Pancreas (tissue), 10 donors: ENCODE data around the gene SPINK9. TPM values are rescaled to one million over a fixed set of nuclear protein-coding genes. Genes with fewer than 3 reads are reported as not detected.

Experiments used
- ATAC-seq, 4 donors: fragments of 200-7000 bp; cut with Tn5 transposase; one replicate each; pipeline versions ENCODE4 v1.8.0 to v1.9.1; 2020; ENCODE audit warnings: mild to moderate bottlenecking in 4 of 4, moderate library complexity in 4 of 4
- DNase-seq, 6 donors: peaks; one replicate each; pipeline ENCODE4 v3.0.0-alpha.2; 2020
- FAIRE-seq: peaks from 2 replicates; lab custom pipeline; 2012; peaks lifted over from hg19 to GRCh38; lab: Jason Lieb, UNC
- H3K27ac ChIP-seq, 4 donors: fragments of 200-600 bp; sonication (generic); 1 replicate in 3 of 4; 2 replicates in 1 of 4; pipeline versions ENCODE4 v1.5.0 to v1.8.0; 2020
- H3K27me3 ChIP-seq, 4 donors: fragments of 200-600 bp; one replicate each; pipeline ENCODE4 v1.8.0; 2021
- H3K36me3 ChIP-seq, 3 donors: fragments of 200-600 bp; sonication (generic) in 1 of 3; one replicate each; pipeline versions ENCODE4 v1.5.0 to v1.8.0; 2020 to 2021
- H3K4me1 ChIP-seq, 3 donors: fragments of 200-600 bp; one replicate each; pipeline ENCODE4 v1.8.0; 2021
- H3K4me3 ChIP-seq, 4 donors: fragments of 200-600 bp; sonication (generic) in 2 of 4; one replicate each; pipeline versions ENCODE4 v1.5.0 to v1.8.0; 2020 to 2021
- H3K9me3 ChIP-seq, 4 donors: fragments of 200-600 bp; one replicate each; pipeline ENCODE4 v1.8.0; 2021
- WGBS, 2 donors: extraction: QIAGEN DNeasy Blood & Tissue Kit; methylation state at CpG; one replicate each; pipeline ENCODE4 v1.1.7; 2013; 5-methylcytosine and 5-hydroxymethylcytosine counted together
- intact Hi-C, 3 donors: fragments of 100-400 bp; cut with DNase I; formaldehyde crosslinking; loops; one replicate each; pipeline versions ENCODE4 v1.11.1 to v1.14.2; 2022
- polyA plus RNA-seq, 2 donors: library from polyadenylated mRNA; stranded (reverse); fragments of 200-250 nt; gene quantifications; one replicate each; pipeline ENCODE4 v1.2.3, GENCODE V29; 2013
- total RNA-seq, 6 donors: library from RNA; stranded (reverse); fragmentation: NEBNext Ultra II Directional in 4 of 6; extraction: Animal tissue kit (Norgen Biotek cat#: 25700) in 4 of 6; gene quantifications; one replicate each; pipeline versions ENCODE4 v1.2.1 to v1.2.4, GENCODE V29; 2021 to 2023
- TF ChIP-seq, protein P1 (sequence below), 4 donors: fragments of 200-600 bp; sonication (generic) in 3 of 4; IDR thresholded peaks; one replicate each; pipeline versions ENCODE4 v1.5.0 to v1.8.0; 2021; ENCODE audit warnings: antibody characterized with exemption in 4 of 4
- donor health status: healthy with polysubstance abuse.
- donor health status: DM: no; HTN: no; CAD: no; lungs with moderate emphysema.
- donor health status: DM: no; HTN: no; CAD: no.
- donor health status: control.
- donor health status: control.
- donor health status: Bipolar disorder and iron deficiency.
- donor health status: DM: yes; HTN: yes; CAD: no.
- donor health status: DM: no; HTN: no; CAD: no.
- donor health status: DM: no; HTN: no; CAD: no.
- donor health status: DM: yes; HTN: yes; CAD: no.

The SPINK9 gene, protein sequence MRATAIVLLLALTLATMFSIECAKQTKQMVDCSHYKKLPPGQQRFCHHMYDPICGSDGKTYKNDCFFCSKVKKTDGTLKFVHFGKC
- total RNA-seq = under 1 TPM in 1 of 6 donors, not detected in 5; 0.38 TPM
- polyA plus RNA-seq = not detected

DNA sequence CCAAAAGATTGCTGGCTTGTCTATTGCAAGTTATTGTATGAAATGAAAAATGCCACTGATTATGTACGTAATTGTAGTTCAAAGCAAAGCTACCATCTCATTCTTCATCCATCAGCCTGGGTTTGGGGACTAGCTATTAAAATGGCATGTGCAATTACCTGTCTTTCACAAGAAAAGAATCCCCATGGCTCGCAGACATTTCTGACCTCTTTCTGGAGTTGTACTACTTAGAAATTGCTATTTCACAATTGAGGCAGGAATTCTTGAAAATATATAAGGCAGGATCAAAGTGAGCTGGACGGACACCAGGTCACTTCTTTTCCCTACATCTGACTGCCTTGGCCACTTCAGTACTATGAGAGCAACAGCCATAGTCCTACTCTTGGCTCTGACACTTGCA, at the start of gene SPINK9:
Gene SPINK9, plus strand, starts transcription at position 301 of the 400 bp plus-strand sequence. Its CDS starts 55 bp downstream, at position 356.
- intact Hi-C loops = no loop called here
- no peak within 1 kb of the TSS for H3K27ac ChIP-seq

DNA sequence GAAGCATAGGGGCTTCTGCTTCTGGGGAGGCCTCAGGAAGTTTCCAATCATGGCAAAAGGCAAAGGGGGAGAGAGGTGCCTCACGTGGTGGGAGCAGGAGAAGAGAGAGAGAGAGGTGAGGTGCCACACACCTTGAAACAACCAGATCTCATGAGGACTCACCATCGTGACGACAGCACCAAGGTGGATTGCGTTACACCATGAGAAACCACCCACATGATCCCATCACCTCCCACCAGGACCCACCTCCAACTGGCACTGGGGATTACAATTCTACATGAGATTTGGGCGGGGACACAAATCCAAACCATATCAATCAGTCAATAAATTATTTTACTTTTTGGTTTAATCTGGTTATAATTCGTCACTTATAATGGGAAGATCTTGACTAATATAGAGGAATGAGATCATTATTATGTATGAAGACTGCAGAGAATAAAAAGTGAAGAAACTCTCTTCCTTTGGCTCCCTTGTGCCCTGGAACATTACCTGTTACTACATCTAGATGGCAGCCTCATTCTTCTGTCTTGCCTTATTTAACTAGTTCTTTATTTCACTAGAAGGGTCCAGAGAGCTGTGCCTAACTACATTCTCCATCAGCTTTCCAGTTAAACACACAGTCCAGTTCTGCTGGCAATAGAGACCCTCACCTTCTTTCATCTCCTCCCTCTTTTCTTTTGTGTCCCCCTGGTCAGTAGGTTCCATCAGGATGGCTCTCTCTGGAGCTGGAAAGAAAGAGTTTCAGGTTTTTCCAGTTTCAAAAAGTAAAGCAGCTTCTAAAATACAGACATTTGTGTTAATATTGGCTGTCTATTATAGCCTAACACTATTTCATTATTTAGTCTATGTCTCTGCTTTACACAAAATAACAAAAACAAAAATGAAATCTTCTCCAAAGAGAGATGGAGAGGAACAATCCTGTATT, 44.8 kb upstream of the SPINK9 start:
- no peak for FAIRE-seq
- peak in 2 of 4 donors; percentile 51 to 56 for ATAC-seq
- no peaks in the 10 kb centered on the region for H3K27me3 ChIP-seq

More for the DNA sequence above, at the start of gene SPINK9:
- no peaks in the 10 kb centered on the region for H3K27me3 ChIP-seq
- TF ChIP-seq, protein P1, sequence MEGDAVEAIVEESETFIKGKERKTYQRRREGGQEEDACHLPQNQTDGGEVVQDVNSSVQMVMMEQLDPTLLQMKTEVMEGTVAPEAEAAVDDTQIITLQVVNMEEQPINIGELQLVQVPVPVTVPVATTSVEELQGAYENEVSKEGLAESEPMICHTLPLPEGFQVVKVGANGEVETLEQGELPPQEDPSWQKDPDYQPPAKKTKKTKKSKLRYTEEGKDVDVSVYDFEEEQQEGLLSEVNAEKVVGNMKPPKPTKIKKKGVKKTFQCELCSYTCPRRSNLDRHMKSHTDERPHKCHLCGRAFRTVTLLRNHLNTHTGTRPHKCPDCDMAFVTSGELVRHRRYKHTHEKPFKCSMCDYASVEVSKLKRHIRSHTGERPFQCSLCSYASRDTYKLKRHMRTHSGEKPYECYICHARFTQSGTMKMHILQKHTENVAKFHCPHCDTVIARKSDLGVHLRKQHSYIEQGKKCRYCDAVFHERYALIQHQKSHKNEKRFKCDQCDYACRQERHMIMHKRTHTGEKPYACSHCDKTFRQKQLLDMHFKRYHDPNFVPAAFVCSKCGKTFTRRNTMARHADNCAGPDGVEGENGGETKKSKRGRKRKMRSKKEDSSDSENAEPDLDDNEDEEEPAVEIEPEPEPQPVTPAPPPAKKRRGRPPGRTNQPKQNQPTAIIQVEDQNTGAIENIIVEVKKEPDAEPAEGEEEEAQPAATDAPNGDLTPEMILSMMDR (IDR thresholded peaks at IDR 0.05) = no peak
- no peak for FAIRE-seq
- H3K9me3 ChIP-seq = no peaks in the 10 kb centered on the region
- WGBS, 2 donors = 90 to 99% methylated on average over 3 of the region's 3 CpGs
- ATAC-seq = no peak
- no peaks in the 10 kb centered on the region for H3K36me3 ChIP-seq
- no peak within 1 kb of the TSS for H3K4me3 ChIP-seq
- no peaks in the 10 kb centered on the region for H3K4me1 ChIP-seq
- DNase-seq = no peak

DNA sequence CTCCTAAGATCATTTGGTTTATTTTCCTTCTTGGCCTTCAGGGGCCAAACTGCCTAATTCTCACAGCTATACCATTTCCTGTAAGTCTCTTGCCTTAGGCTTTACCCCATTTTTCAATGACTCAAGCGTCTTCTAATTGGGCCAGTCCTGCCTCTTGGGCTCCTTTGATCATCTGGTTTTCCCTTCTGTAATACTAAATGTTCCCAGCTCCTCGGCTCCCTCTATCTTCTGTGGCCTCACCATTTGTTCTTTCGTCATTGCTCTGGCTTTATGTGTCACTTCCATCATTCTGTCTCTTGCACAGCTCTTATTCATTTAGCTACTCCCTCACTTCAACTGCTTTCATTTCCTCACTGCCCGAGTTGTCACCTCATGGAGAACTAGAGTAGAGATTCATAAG, 37.6 kb upstream of the SPINK9 start:
- Histone ChIP-seq H3K27ac (no peak overlapping the region), H3K36me3 (no peaks in the 10 kb centered on the region), H3K4me3 (no peak overlapping the region), H3K27me3 (no peaks in the 10 kb centered on the region), H3K9me3 (no peaks in the 10 kb centered on the region), H3K4me1 (no peaks in the 10 kb centered on the region)
- TF ChIP-seq, protein P1 (IDR thresholded peaks at IDR 0.05) = no peak
- intact Hi-C loops = no loop called here
- ATAC-seq (no peak), FAIRE-seq (no peak), DNase-seq (no peak)
- WGBS, 2 donors = 82 to 87% methylated on average over 4 of the region's 4 CpGs

More for the DNA sequence above, 44.8 kb upstream of the SPINK9 start:
- no peaks in the 10 kb centered on the region for H3K36me3 ChIP-seq
- H3K9me3 ChIP-seq = no peaks in the 10 kb centered on the region
- H3K4me3 ChIP-seq = no peak overlapping the region
- TF ChIP-seq, protein P1 (IDR thresholded peaks at IDR 0.05) = no peak
- no peak for DNase-seq
- H3K4me1 ChIP-seq = peaks cover 0 to 11% (median 0%) of the 10 kb centered on the region in 3 donors
- 66 to 71% methylated on average over 6 of the region's 6 CpGs for WGBS, 2 donors
- intact Hi-C loops = no loop called here
- no peak overlapping the region for H3K27ac ChIP-seq

DNA sequence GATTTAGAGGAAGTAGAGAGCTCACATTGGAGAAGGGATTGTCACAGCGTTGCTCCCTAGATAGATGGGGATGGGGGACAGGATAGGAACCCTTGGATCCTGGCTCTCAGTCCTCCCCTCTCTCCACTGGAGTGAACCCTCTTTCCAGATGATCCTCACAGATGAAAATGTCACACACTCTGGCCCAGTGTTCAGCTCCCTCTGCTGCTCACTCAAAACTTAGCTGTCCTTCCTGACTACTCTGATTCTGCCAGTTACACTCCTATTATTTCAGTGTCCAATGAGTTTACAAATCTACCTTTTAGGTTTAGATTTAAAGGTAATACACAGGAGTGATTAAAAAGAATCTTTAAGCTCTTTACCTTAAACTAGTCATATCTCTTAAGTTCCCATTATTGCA, 28.9 kb upstream of the SPINK9 start:
- ATAC-seq = no peak
- H3K27ac ChIP-seq = no peak overlapping the region
- FAIRE-seq = no peak
- H3K9me3 ChIP-seq = no peaks in the 10 kb centered on the region
- TF ChIP-seq, protein P1 (IDR thresholded peaks at IDR 0.05) = no peak
- DNase-seq = no peak
- 75% methylated on average over 1 of the region's 1 CpG for WGBS, 2 donors
- H3K4me1 ChIP-seq = no peaks in the 10 kb centered on the region
- no peaks in the 10 kb centered on the region for H3K27me3 ChIP-seq
- H3K36me3 ChIP-seq = no peaks in the 10 kb centered on the region
- no peak overlapping the region for H3K4me3 ChIP-seq
- intact Hi-C loops = no loop called here
